Left kidney (tissue), 2 donors: ENCODE data around the gene KLHL36. TPM values are rescaled to one million over a fixed set of nuclear protein-coding genes. Genes with fewer than 3 reads are reported as not detected.
"Not testable (repeated sequence)": the region's sequence is repeated elsewhere in the genome, so short reads cannot be mapped to it uniquely, and the experiment has no call there.

Source experiments
- DNase-seq: peaks from one replicate; pipeline ENCODE4 v3.0.0-alpha.2; 2013
- polyA plus RNA-seq: library from polyadenylated mRNA; unstranded; fragments of 120-200 nt; gene quantifications from one replicate; pipeline ENCODE4 v1.2.1, GENCODE V29; 2013; ENCODE audit not compliant: insufficient read length

KLHL36 gene
- polyA plus RNA-seq, 1 donor: 30.0 TPM

GRCh38 chr16:84614968-84615813 is 33.1 kb upstream of the KLHL36 start:
- DNase-seq: no peak

GRCh38 chr16:84616515-84616914 is 31.8 kb upstream of the KLHL36 start:
- no peak for DNase-seq

GRCh38 chr16:84617041-84617790 is 31.1 kb upstream of the KLHL36 start:
- DNase-seq: no peak

- peak; percentile 96 for DNase-seq
Measured at GRCh38 chr16:84617791-84618580, 30.3 kb upstream of the KLHL36 start, which contains the start of gene COTL1. Gene COTL1 (minus strand): TSS chr16:84618078. CDS start chr16:84617914, 164 bp downstream.

GRCh38 chr16:84618581-84619460 is 29.5 kb upstream of the KLHL36 start:
- no peak for DNase-seq

- not testable (repeated sequence) for DNase-seq
Measured at GRCh38 chr16:84620913-84621312, 27.4 kb upstream of the KLHL36 start.

- DNase-seq: no peak
Measured at GRCh38 chr16:84625556-84625955, 22.8 kb upstream of the KLHL36 start.

GRCh38 chr16:84628226-84628731 is 20.0 kb upstream of the KLHL36 start:
- no peak for DNase-seq

GRCh38 chr16:84629580-84629979 is 18.7 kb upstream of the KLHL36 start:
- DNase-seq: no peak

- DNase-seq: no peak
Measured at GRCh38 chr16:84630009-84630408, 18.3 kb upstream of the KLHL36 start.

GRCh38 chr16:84630446-84631152 is 17.7 kb upstream of the KLHL36 start:
- no peak for DNase-seq

GRCh38 chr16:84631153-84631466 is 17.2 kb upstream of the KLHL36 start:
- no peak for DNase-seq

GRCh38 chr16:84631886-84632285 is 16.4 kb upstream of the KLHL36 start:
- DNase-seq: no peak

GRCh38 chr16:84632862-84633261 is 15.4 kb upstream of the KLHL36 start:
- DNase-seq: not testable (repeated sequence)

- DNase-seq: peak; percentile 56
Measured at GRCh38 chr16:84633622-84634021, 14.7 kb upstream of the KLHL36 start.

- no peak for DNase-seq
Measured at GRCh38 chr16:84635702-84636101, 12.6 kb upstream of the KLHL36 start.

- DNase-seq: no peak
Measured at GRCh38 chr16:84637709-84638108, 10.6 kb upstream of the KLHL36 start.

- no peak for DNase-seq
Measured at GRCh38 chr16:84638231-84638806, 10.0 kb upstream of the KLHL36 start.

GRCh38 chr16:84640145-84640544 is 8.2 kb upstream of the KLHL36 start:
- no peak for DNase-seq

GRCh38 chr16:84641643-84642358 is 6.5 kb upstream of the KLHL36 start:
- DNase-seq: no peak
